DMS53 treated with DMSO at 0.1 percent for 48 hours (cell line): ENCODE measurements around the gene RNF145.
"Not testable (repeated sequence)": the region's sequence is repeated elsewhere in the genome, so short reads cannot be mapped to it uniquely, and the experiment has no call there.

Source experiments
- DNase-seq: peaks from one replicate; lab custom pipeline; 2025; ENCODE audit not compliant: unreplicated experiment; lab: John Stamatoyannopoulos, UW

Gene RNF145, protein sequence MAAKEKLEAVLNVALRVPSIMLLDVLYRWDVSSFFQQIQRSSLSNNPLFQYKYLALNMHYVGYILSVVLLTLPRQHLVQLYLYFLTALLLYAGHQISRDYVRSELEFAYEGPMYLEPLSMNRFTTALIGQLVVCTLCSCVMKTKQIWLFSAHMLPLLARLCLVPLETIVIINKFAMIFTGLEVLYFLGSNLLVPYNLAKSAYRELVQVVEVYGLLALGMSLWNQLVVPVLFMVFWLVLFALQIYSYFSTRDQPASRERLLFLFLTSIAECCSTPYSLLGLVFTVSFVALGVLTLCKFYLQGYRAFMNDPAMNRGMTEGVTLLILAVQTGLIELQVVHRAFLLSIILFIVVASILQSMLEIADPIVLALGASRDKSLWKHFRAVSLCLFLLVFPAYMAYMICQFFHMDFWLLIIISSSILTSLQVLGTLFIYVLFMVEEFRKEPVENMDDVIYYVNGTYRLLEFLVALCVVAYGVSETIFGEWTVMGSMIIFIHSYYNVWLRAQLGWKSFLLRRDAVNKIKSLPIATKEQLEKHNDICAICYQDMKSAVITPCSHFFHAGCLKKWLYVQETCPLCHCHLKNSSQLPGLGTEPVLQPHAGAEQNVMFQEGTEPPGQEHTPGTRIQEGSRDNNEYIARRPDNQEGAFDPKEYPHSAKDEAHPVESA

GRCh38 chr5:159209438-159210209 is at the start of gene RNF145:
Gene RNF145 (minus strand): TSS chr5:159209553. CDS start chr5:159203617, 5,936 bp downstream.
- DNase-seq, result peak; percentile 79

DNA sequence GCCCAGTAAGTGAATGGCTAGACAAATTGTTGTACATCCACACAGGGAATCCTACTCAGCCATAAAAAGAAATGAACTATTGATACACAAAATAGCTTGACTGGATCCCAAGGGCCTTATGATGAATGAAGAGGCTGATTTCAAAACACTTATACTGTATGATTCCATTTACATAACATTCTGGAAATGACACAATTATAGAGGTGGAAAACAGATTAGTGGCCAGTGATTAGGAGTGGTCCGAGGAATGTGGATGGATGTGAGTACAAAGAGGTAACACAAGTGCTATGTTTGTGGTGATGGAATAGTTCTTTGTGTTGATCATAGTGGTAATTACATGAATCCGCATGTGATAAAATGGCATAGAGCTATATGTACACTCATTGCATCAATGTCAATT is 49.0 kb upstream of the RNF145 start:
- DNase-seq, result no peak

GRCh38 chr5:159257629-159258283 is 48.4 kb upstream of the RNF145 start:
- DNase-seq, result no peak

DNA sequence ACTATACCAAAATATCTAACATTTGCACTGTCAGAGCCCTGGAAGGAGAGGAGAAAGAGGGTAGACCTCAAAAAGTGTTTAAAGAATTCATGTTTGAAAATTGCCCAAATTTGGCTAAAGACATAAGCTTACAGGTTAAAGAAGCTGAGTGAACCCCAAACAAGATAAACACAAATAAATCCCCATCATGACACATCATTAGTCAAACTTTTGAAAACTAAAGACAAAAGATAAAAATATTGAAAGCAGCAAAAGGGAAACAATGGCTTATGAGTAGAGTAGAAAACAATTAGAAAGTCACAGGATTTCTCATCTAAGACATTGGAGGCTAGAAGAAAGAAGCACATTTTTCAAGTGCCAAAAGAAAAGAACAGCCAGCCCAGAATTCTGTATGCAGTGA is 47.7 kb upstream of the RNF145 start:
- DNase-seq, result no peak

DNA sequence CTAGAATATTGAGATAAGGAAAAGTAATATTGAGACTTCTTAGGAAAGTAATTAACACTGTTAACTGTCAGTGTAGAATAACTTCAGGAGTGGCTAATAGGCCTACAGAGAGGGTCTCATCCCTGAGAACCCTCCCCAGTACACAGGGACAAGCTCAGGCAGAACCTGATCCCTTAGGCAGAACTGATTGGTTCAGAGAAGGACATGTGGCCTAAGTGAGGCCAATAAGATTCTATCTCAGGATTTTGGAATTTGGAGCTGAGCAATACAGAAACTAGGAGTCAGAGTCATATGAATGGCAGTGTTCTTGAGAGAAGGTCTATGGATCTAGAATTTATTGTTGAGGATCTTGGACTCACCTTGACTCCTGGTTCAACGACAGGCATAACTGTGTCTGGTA is 42.8 kb upstream of the RNF145 start:
- no peak for DNase-seq

DNA sequence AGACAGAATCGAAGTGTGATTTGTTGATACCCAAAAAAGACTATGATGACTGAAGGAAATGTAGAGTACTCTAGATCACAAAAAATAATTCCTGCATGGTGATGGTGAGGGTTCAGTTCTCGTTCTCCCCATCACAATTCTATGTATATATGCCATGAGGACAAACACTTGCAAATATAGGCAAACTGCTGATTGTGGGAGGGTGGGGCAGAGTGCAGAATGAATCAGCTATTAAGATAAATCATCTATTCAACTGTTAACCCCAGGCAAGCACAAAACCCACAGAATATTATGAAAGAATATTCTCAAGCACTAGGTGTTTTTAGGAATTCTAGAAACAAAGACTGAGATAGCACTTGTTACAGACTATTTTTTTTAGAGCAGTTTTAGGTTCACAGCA is 39.8 kb upstream of the RNF145 start:
- no peak for DNase-seq

- DNase-seq, result no peak
These were observed 35.5 kb upstream of the RNF145 start for GRCh38 chr5:159244890-159245289.

- no peak for DNase-seq
These were observed 34.8 kb upstream of the RNF145 start for GRCh38 chr5:159244163-159244562.

- DNase-seq, result no peak
These were observed 34.0 kb upstream of the RNF145 start for GRCh38 chr5:159243385-159243784.

GRCh38 chr5:159242656-159243055 is 33.3 kb upstream of the RNF145 start:
- DNase-seq, result no peak

DNA sequence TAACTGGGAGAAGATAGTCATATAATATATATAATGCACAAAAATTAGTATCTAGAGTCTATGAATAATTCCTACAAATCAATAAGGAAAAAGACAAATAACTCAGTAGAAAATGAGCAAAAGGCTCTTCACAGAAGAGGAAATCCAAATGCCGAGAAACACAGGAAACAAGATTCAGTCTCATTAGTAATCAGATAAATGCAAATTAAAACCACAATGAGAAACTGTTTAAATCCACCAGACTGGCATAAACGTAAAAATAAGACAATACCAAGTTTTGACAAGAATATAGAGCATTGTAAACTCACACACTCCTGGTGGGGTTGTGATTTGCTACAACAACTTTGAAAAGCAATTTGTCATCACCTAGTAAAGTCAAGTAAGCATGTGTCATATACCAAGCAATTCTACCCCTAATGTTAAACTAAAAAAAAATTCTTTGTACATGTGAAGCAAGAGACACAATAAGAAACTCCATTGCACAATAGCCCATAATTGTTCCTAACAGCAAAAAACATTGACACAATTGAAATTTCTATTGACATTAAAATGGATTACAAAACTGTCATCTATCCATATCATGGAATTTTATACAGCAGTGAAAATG is 32.7 kb upstream of the RNF145 start:
- no peak for DNase-seq

- peak; percentile 55 for DNase-seq
These were observed 31.0 kb upstream of the RNF145 start for GRCh38 chr5:159240301-159240870.

DNA sequence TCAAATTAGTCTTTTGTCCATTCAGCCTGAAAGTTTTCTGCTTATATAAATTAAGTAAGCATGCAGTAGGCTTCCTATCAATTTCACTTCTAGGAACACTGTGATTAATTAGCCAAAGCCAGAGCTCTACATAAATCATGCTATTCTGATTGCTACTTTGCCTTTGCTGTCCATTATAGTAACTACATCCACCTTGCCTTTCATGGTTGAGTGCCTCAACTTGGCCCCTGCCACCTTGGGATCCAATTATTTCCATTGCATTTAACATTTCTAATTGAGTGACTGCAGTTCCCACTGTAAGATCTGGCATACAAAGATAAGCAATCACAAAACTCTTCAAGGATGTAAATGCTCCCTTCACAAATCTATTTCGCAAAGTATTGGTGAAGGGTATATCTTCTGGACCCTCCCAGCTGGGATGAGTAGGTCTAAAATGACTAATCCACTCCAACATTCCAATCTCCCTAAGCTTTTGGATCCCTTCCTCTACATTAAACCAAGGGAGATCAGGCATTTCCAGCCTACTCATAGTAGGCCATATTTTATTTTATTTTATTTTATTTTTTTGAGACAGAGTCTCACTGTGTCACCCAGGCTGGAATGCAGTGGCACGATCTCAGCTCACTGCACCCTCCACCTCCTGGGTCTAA is 26.6 kb upstream of the RNF145 start:
- DNase-seq, result not testable (repeated sequence)

DNA sequence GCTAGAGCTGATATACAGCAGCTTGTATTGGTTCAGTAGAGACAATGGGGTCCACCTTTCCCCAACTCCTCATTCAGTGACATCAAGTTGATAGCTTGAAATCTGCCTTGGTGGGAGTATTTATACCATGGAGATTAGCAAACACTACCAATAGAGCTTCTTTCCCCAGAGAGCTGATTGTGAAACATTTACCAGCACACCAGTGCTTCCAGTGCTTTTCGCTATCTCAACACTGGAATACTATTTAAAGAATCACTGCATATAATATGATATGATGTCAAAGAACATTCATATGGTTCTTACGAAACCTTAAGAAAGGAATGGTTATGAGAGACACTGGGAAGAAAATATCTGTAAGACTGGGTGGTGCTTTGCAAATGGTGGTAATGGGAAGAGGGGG is 21.8 kb upstream of the RNF145 start:
- DNase-seq, result no peak

DNA sequence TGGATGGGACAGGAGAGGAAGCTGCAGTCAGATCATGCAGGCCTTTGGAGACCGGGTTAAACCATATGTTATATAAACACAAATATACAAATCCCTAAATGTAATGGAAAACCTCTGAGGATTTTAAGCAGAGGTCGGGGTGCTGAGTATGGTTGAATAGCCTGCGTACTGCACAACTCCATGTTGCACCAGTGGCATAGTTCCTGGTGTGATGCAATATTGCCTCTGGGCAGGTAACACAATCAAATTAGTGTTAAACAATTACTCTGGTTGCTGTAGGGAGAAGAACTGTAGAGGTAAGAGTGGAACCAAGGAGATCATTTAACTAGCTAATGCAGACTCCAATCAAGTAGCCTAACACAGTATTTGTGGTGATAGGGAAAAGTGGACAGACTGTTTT is 21.3 kb upstream of the RNF145 start:
- DNase-seq, result no peak

DNA sequence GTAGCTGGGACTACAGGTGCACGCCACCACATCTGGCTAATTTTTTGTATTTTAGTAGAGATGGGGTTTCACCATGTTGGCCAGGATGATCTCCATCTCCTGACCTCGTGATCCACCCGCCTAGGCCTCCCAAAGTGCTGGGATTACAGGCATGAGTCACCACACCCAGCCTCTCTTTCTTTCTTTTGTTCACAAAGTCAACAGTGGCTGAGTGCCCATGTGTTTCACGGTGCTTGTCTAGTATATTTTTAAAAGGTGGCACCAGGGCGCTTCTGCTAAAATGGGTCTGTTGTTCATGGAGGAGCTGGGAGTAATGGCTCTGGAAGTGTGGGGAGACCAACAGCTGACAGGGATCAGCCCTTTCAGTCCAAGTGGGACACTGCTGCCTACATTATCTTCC is 18.7 kb upstream of the RNF145 start:
- peak; percentile 74 for DNase-seq

- DNase-seq, result no peak
These were observed 18.1 kb upstream of the RNF145 start for GRCh38 chr5:159227452-159227851.

DNA sequence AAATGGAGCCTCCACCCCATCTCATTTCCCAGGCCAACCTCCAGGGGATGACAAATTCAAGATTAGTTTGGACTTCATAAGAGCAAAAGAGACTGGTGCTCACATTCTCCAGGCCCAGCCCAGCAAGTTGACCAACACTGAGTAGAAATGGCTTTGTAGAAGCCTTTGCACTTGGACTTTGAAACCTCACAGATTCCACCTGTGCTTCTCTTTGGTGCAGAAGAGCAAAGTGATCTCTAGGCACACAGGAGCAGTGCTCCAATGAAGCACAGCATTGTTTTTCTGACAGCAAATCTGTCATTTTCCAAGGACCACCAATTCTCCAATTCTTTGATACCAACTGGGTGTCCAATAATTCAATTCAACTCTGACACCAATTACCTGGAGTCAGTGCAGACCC is 17.1 kb upstream of the RNF145 start:
- DNase-seq, result no peak

DNA sequence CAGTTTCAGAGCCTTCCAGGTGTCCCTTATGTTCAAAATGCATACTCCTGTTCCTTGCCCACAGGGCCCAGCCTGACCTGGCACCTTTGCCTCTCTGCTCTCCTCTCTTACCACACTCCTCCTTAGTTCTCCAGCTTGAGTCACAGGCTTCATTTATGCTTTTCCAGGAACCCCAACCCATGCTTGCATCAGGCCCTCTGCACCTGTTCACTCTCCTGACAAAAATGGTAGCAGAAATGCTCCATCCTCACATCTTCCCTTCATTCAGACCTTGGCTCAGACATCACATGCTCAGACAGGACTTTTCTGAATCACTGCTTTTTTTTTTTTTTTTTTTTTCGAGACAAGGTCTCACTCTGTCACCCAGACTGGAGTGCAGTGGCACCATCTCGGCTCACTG is 15.1 kb upstream of the RNF145 start:
- DNase-seq, result no peak

DNA sequence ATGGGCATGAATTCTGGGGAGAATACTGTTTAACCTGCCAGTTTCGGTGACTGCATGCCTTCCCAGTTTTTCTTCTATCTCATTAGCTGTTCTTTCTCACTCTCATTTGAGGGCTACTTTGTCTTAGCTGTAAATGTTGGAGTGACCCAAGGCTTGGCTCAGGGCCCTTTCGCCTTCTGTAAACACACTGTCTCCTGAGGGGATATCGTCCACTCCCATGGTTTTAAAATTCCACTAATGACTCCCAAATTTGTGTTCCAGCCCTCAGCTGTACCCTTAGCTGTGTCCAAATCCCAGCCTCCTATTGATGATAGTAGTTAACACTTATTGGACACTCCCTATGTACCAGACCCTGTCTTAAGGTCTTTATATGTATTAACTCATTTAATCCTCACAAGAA is 14.1 kb upstream of the RNF145 start:
- no peak for DNase-seq
